ENCODE data around the gene SLC25A25. TPM values are rescaled to one million over a fixed set of nuclear protein-coding genes. Genes with fewer than 3 reads are reported as not detected.

SLC25A25 gene
- total RNA-seq, result 13.2 and 14.0 TPM in 2 replicates

GRCh38 chr9:128067645-128068385 is at the start of gene SLC25A25:
TSS of gene SLC25A25 (plus strand) at chr9:128068232. CDS start at chr9:128068320, 88 bp downstream.

GRCh38 chr9:128066713-128067644 is 1.1 kb upstream of the SLC25A25 start, which contains the start of gene NAIF1:
TSS of gene NAIF1 (minus strand) at chr9:128067320. CDS start at chr9:128067101, 219 bp downstream.

DNA sequence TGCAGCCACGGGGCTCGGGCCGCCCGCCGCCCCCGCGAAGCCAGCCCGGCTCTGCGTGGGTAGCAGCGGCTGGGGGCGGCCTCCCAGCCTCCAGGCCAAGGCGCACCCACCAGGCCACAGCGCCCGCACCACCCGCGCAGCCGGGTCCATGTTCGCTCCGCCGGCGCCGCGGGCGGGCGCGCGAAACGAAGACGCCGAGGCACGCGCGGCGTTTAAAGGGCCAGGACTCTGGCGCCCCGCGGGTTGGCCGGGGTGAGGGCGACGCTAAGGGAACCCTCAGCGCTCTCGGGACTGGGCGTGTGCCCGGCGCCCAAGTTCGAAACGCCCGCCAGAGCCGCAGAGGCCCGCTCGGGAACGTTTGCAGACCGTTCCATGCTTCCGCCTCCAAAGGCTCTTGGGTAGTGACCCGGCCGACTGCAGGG is 59.5 kb downstream of the SLC25A25 start, which contains the start of gene PTGES2:
TSS of gene PTGES2 (minus strand) at position 162 of the 422 bp plus-strand sequence. CDS start at position 150, 12 bp downstream.

DNA sequence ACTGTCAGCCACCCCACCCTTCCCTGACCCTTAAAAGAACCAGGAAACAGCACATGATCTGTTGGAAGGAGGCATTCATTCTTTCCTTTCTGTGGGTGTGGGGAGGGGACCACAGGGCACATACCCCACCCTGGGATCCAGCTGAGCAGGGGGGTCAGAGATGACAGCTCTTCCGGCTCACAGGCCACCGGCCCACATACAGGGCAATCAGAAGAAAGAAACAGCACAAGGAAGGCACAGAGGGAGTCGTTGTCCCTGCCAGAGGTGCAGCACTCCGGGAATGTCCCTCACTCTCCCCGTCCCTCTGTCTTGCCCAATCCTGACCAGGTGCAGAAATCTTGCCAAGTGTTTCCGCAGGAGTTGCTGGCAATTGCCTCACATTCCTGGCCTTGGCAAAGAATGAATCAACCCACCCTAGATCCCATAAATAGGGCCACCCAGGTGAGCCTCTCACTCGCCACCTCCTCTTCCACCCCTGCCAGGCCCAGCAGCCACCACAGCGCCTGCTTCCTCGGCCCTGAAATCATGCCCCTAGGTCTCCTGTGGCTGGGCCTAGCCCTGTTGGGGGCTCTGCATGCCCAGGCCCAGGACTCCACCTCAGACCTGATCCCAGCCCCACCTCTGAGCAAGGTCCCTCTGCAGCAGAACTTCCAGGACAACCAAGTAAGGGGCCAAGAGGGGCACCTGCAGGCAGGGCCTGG is 81.1 kb downstream of the SLC25A25 start, which contains the start of gene LCN2:
TSS of gene LCN2 (plus strand) at position 453 of the 701 bp plus-strand sequence. CDS start at position 526, 73 bp downstream.

Other genes with a start within 250 kb of the SLC25A25 start
- gene ENG, start 213.6 kb upstream of the SLC25A25 start, total RNA-seq, result 145 and 215 TPM in 2 replicates
- gene AK1, start 190.6 kb upstream of the SLC25A25 start, total RNA-seq, result 60.4 and 80.7 TPM in 2 replicates
- gene ST6GALNAC6, start 168.6 kb upstream of the SLC25A25 start, total RNA-seq, result 29.4 and 30.4 TPM in 2 replicates
- 51.1 and 66.1 TPM in 2 replicates for gene ST6GALNAC4, start 151.2 kb upstream of the SLC25A25 start, total RNA-seq
- gene PIP5KL1, start 137.5 kb upstream of the SLC25A25 start, total RNA-seq, result 0.27 and 0.43 TPM in 2 replicates
- gene DPM2, start 130.4 kb upstream of the SLC25A25 start, total RNA-seq, result 12.2 and 16.2 TPM in 2 replicates
- gene EEIG1, start 87.2 kb upstream of the SLC25A25 start, total RNA-seq, result 6.4 and 8.2 TPM in 2 replicates
- gene NAIF1, start 912 bp upstream of the SLC25A25 start, total RNA-seq, result 6.6 and 7.7 TPM in 2 replicates
- gene PTGES2, start 59.5 kb downstream of the SLC25A25 start, total RNA-seq, result 56.1 and 57.6 TPM in 2 replicates
- gene LCN2, start 81.2 kb downstream of the SLC25A25 start, total RNA-seq, result not detected in 2 replicates
- gene BBLN, start 92.0 kb downstream of the SLC25A25 start, total RNA-seq, result 37.6 and 39.0 TPM in 2 replicates
- 33.6 and 47.6 TPM in 2 replicates for gene CIZ1, start 123.3 kb downstream of the SLC25A25 start, total RNA-seq
- gene DNM1, start 135.1 kb downstream of the SLC25A25 start, total RNA-seq, result 0.57 and 0.66 TPM in 2 replicates
- 65.9 and 73.5 TPM in 2 replicates for gene GOLGA2, start 207.8 kb downstream of the SLC25A25 start, total RNA-seq
- gene SWI5, start 208.0 kb downstream of the SLC25A25 start, total RNA-seq, result 24.9 and 26.3 TPM in 2 replicates